Trophoblast cell (in vitro differentiated cells and primary cell): ENCODE data around the gene CAMTA2.
A peak's percentile ranks its signal among the peaks of the same experiment; 100 is the strongest.

ENCODE experiments used
- DNase-seq, 2 donors: peaks; one replicate each; pipeline ENCODE4 v3.0.0-alpha.2; 2016
- H2AFZ ChIP-seq: 2 replicates; pipeline ENCODE4 v1.6.1; 2013; ENCODE audit warnings: low read length, moderate library complexity, mild to moderate bottlenecking; ENCODE audit not compliant: insufficient read depth, poor library complexity
- H2AK5ac ChIP-seq: 2 replicates; pipeline ENCODE4 v1.6.1; 2013; ENCODE audit warnings: mild to moderate bottlenecking, low read length
- H2BK120ac ChIP-seq: 2 replicates; pipeline ENCODE4 v1.6.1; 2013; ENCODE audit warnings: low read length, mild to moderate bottlenecking, moderate library complexity; ENCODE audit not compliant: insufficient read depth, poor library complexity
- H2BK12ac ChIP-seq: 2 replicates; pipeline ENCODE4 v1.6.1; 2013; ENCODE audit warnings: mild to moderate bottlenecking, low read length, moderate library complexity
- H2BK5ac ChIP-seq: 2 replicates; pipeline ENCODE4 v1.6.1; 2013; ENCODE audit warnings: low read length, low read depth, moderate library complexity, mild to moderate bottlenecking; ENCODE audit not compliant: poor library complexity
- H3K14ac ChIP-seq: 2 replicates; pipeline ENCODE4 v1.6.1; 2013; ENCODE audit warnings: mild to moderate bottlenecking, low read length
- H3K18ac ChIP-seq: 2 replicates; pipeline ENCODE4 v1.6.1; 2013; ENCODE audit warnings: mild to moderate bottlenecking, low read length
- H3K23ac ChIP-seq: 2 replicates; pipeline ENCODE4 v1.6.1; 2013; ENCODE audit warnings: low read length
- H3K27ac ChIP-seq: 2 replicates; pipeline ENCODE4 v1.5.1; 2013; ENCODE audit warnings: low read depth, mild to moderate bottlenecking, inconsistent platforms, low read length, moderate library complexity
- H3K27me3 ChIP-seq: 2 replicates; pipeline ENCODE4 v1.6.1; 2013; ENCODE audit warnings: inconsistent platforms, mild to moderate bottlenecking, low read length, moderate library complexity; ENCODE audit not compliant: insufficient read depth
- H3K36me3 ChIP-seq, 2 experiments: 1 replicate in 1 of 2; 2 replicates in 1 of 2; pipeline ENCODE4 v1.6.1; 2013; ENCODE audit warnings: low read length in 2 of 2, mild to moderate bottlenecking in 2 of 2, moderate library complexity in 1 of 2; ENCODE audit not compliant: insufficient read depth in 2 of 2, control insufficient read depth in 1 of 2
- H3K4ac ChIP-seq: 2 replicates; pipeline ENCODE4 v1.6.1; 2013; ENCODE audit warnings: low read depth, mild to moderate bottlenecking, low read length, moderate library complexity
- H3K4me1 ChIP-seq, 2 experiments: 1 replicate in 1 of 2; 2 replicates in 1 of 2; pipeline ENCODE4 v1.6.1; 2013; ENCODE audit warnings: low read length in 2 of 2, mild to moderate bottlenecking in 2 of 2, moderate library complexity in 1 of 2; ENCODE audit not compliant: insufficient read depth in 2 of 2, control insufficient read depth in 1 of 2
- H3K4me2 ChIP-seq: 2 replicates; pipeline ENCODE4 v1.6.1; 2013; ENCODE audit warnings: inconsistent platforms, mild to moderate bottlenecking, low read length, moderate library complexity
- H3K4me3 ChIP-seq: 2 replicates; pipeline ENCODE4 v1.5.1; 2013; ENCODE audit warnings: mild to moderate bottlenecking, low read depth, low read length, inconsistent platforms
- H3K79me1 ChIP-seq: one replicate; pipeline ENCODE4 v1.6.1; 2013; ENCODE audit warnings: low read length
- H3K79me2 ChIP-seq: 2 replicates; pipeline ENCODE4 v1.6.1; 2013; ENCODE audit warnings: low read length, mild to moderate bottlenecking; ENCODE audit not compliant: control insufficient read depth, insufficient read depth, poor library complexity
- H3K9ac ChIP-seq: 2 replicates; pipeline ENCODE4 v1.6.1; 2013; ENCODE audit warnings: mild to moderate bottlenecking, low read length
- H3K9me3 ChIP-seq: 2 replicates; pipeline ENCODE4 v1.6.1; 2013; ENCODE audit warnings: low read depth, mild to moderate bottlenecking, control low read depth, inconsistent platforms, low read length; ENCODE audit not compliant: insufficient read depth
- H4K12ac ChIP-seq: 2 replicates; pipeline ENCODE4 v1.6.1; 2013; ENCODE audit warnings: low read depth, mild to moderate bottlenecking, low read length, moderate library complexity
- H4K8ac ChIP-seq: 2 replicates; pipeline ENCODE4 v1.6.1; 2013; ENCODE audit warnings: low read depth, mild to moderate bottlenecking, low read length, moderate library complexity
- H4K91ac ChIP-seq: one replicate; pipeline ENCODE4 v1.6.1; 2013; ENCODE audit warnings: low read depth, mild to moderate bottlenecking, low read length, moderate library complexity
- WGBS: extraction: QIAGEN DNeasy Blood & Tissue Kit; methylation state at CpG from one replicate; pipeline ENCODE4 v1.1.7; 2013; ENCODE audit warnings: missing lambda C conversion rate; ENCODE audit not compliant: insufficient read length, insufficient coverage; ENCODE audit errors: extremely low coverage; 5-methylcytosine and 5-hydroxymethylcytosine counted together

Gene CAMTA2

GRCh38 chr17:4960279-4960922 lies 27.1 kb downstream of the CAMTA2 start:
- H3K9me3 ChIP-seq = peaks cover 2% of the 10 kb centered on the region
- no peak for DNase-seq
- H4K91ac ChIP-seq = no peak overlapping the region
- H3K14ac ChIP-seq = no peak overlapping the region
- H3K4me3 ChIP-seq = no peak overlapping the region
- no peak overlapping the region for H3K23ac ChIP-seq
- H2AK5ac ChIP-seq = no peak overlapping the region
- H3K79me1 ChIP-seq = no peaks in the 10 kb centered on the region
- no peak overlapping the region for H3K9ac ChIP-seq
- peaks cover 17 to 18% of the 10 kb centered on the region in 2 experiments for H3K36me3 ChIP-seq
- H3K4me1 ChIP-seq = no peaks in the 10 kb centered on the region
- H2BK5ac ChIP-seq = no peak overlapping the region
- H3K18ac ChIP-seq = no peak overlapping the region
- H2AFZ ChIP-seq = no peak overlapping the region
- H2BK120ac ChIP-seq = no peak overlapping the region
- no peak overlapping the region for H4K8ac ChIP-seq
- H4K12ac ChIP-seq = no peak overlapping the region
- H3K4me2 ChIP-seq = no peak overlapping the region
- no peak overlapping the region for H2BK12ac ChIP-seq
- no peak overlapping the region for H3K4ac ChIP-seq
- H3K27me3 ChIP-seq = no peaks in the 10 kb centered on the region
- H3K27ac ChIP-seq = no peak overlapping the region
- no peaks in the 10 kb centered on the region for H3K79me2 ChIP-seq
- no CpG with 5 or more reads among the region's 9 CpGs for WGBS

GRCh38 chr17:4959261-4959965 lies 28.1 kb downstream of the CAMTA2 start:
- Histone ChIP-seq H3K4me3 (no peak overlapping the region), H2BK120ac (no peak overlapping the region), H3K4ac (no peak overlapping the region), H3K79me1 (no peaks in the 10 kb centered on the region), H3K18ac (no peak overlapping the region), H2BK5ac (no peak overlapping the region), H3K27ac (no peak overlapping the region), H4K8ac (no peak overlapping the region), H3K79me2 (no peaks in the 10 kb centered on the region), H4K91ac (no peak overlapping the region), H2AK5ac (no peak overlapping the region), H3K23ac (no peak overlapping the region), H2AFZ (no peak overlapping the region), H4K12ac (no peak overlapping the region), H3K4me1 (no peaks in the 10 kb centered on the region), H3K14ac (no peak overlapping the region), H3K9ac (no peak overlapping the region), H3K27me3 (no peaks in the 10 kb centered on the region), H3K4me2 (no peak overlapping the region), H2BK12ac (no peak overlapping the region), H3K36me3 (peaks cover 16 to 18% of the 10 kb centered on the region in 2 experiments), H3K9me3 (peaks cover 2% of the 10 kb centered on the region)
- no CpG with 5 or more reads among the region's 18 CpGs for WGBS
- DNase-seq = no peak

DNA sequence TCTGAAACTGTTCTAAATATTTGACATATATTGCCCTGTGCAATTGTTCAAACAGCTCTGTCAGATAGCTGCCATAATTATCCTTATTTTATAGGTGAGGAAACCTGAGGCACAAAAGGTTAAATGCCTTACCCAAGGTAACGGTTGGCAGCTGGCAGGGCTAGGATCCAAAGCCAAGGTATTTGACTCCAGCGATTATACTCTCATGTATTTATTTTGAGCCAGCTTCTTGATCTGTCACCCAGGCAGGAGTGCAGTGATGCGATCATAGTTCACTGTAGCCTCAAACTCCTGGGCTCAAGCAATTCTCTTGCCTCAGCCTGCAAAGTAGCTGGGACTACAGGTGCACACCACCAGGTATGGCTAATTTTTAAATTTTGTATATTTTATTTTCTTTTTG lies 29.4 kb downstream of the CAMTA2 start:
- H4K91ac ChIP-seq = no peak overlapping the region
- no peak overlapping the region for H4K8ac ChIP-seq
- WGBS = no CpG with 5 or more reads among the region's 3 CpGs
- no peak overlapping the region for H3K23ac ChIP-seq
- no peak overlapping the region for H3K9ac ChIP-seq
- no peaks in the 10 kb centered on the region for H3K79me2 ChIP-seq
- no peaks in the 10 kb centered on the region for H3K27me3 ChIP-seq
- H3K79me1 ChIP-seq = no peaks in the 10 kb centered on the region
- H2AFZ ChIP-seq = no peak overlapping the region
- peaks cover 0 to 5% of the 10 kb centered on the region in 2 experiments for H3K4me1 ChIP-seq
- peaks cover 2% of the 10 kb centered on the region for H3K9me3 ChIP-seq
- H3K18ac ChIP-seq = no peak overlapping the region
- H3K4me3 ChIP-seq = no peak overlapping the region
- H2BK12ac ChIP-seq = no peak overlapping the region
- no peak overlapping the region for H3K4ac ChIP-seq
- no peak overlapping the region for H2BK120ac ChIP-seq
- DNase-seq = no peak
- no peak overlapping the region for H4K12ac ChIP-seq
- no peak overlapping the region for H2AK5ac ChIP-seq
- H3K27ac ChIP-seq = no peak overlapping the region
- no peak overlapping the region for H2BK5ac ChIP-seq
- H3K36me3 ChIP-seq = peaks cover 16 to 18% of the 10 kb centered on the region in 2 experiments
- H3K4me2 ChIP-seq = no peak overlapping the region
- H3K14ac ChIP-seq = no peak overlapping the region

DNA sequence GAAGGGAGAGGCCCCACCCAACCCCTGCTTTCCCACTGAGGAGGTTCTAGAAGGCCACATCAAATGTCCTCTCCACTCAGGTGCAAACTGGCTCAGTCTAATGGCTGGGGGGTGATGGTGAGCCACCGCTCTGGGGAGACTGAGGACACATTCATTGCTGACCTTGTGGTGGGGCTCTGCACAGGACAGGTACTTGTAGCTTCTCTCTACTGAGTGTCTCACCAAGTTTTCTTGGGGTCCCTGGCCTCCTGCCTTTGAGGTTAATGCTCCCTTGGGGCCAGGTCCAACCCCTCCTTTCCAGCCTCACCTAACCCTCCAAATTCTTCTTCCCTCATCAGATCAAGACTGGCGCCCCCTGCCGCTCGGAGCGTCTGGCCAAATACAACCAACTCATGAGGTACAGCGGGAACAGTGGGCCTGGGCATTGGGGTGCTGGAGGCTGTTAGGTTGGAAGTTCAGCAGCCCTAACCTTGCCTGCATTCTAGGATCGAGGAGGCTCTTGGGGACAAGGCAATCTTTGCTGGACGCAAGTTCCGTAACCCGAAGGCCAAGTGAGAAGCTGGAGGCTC lies 30.9 kb downstream of the CAMTA2 start:
- H3K4me1 ChIP-seq = peaks cover 0 to 6% of the 10 kb centered on the region in 2 experiments
- no peak overlapping the region for H3K4ac ChIP-seq
- H2AFZ ChIP-seq = no peak overlapping the region
- H3K23ac ChIP-seq = no peak overlapping the region
- no peak overlapping the region for H3K4me2 ChIP-seq
- DNase-seq = peak in 1 of 2 donors; percentile 12
- H3K79me2 ChIP-seq = no peaks in the 10 kb centered on the region
- H4K91ac ChIP-seq = no peak overlapping the region
- H2BK120ac ChIP-seq = no peak overlapping the region
- no peak overlapping the region for H3K9ac ChIP-seq
- H2BK5ac ChIP-seq = no peak overlapping the region
- H2AK5ac ChIP-seq = no peak overlapping the region
- H3K4me3 ChIP-seq = no peak overlapping the region
- no peak overlapping the region for H4K12ac ChIP-seq
- peaks cover 16 to 18% of the 10 kb centered on the region in 2 experiments for H3K36me3 ChIP-seq
- no peak overlapping the region for H3K27ac ChIP-seq
- H3K14ac ChIP-seq = no peak overlapping the region
- H3K9me3 ChIP-seq = peaks cover 2% of the 10 kb centered on the region
- no peaks in the 10 kb centered on the region for H3K27me3 ChIP-seq
- H3K79me1 ChIP-seq = no peaks in the 10 kb centered on the region
- no peak overlapping the region for H2BK12ac ChIP-seq
- WGBS = no CpG with 5 or more reads among the region's 10 CpGs
- no peak overlapping the region for H3K18ac ChIP-seq
- H4K8ac ChIP-seq = no peak overlapping the region
